ENCODE data around the gene RUNX1.

Gene RUNX1

GRCh38 chr21:34765619-34766018 lies 283.5 kb downstream of the RUNX1 start:
- H3K4me2 ChIP-seq (ENCODE audit: low read length): no peak overlapping the region
- TF ChIP-seq CTCF (IDR thresholded peaks at IDR 0.05; ENCODE audit: low read depth, low read length) (no peak), EZH2phosphoT487 (IDR thresholded peaks at IDR 0.05; ENCODE audit: low read depth) (no peak)
- no peaks in the 10 kb centered on the region for H3K9me3 ChIP-seq (ENCODE audit: insufficient read depth, low read length)

GRCh38 chr21:34764715-34765284 lies 284.3 kb downstream of the RUNX1 start:
- Histone ChIP-seq H3K27ac (ENCODE audit: low read length) (no peak overlapping the region), H3K4me2 (ENCODE audit: low read length) (no peak overlapping the region), H3K4me3 (ENCODE audit: low read length) (no peak overlapping the region), H3K9ac (ENCODE audit: low read length) (no peak overlapping the region), H3K36me3 (replicated peaks; ENCODE audit: low read depth, low read length) (no peaks in the 10 kb centered on the region), H3K4me1 (ENCODE audit: low read length) (no peaks in the 10 kb centered on the region), H3K79me2 (ENCODE audit: low read length) (no peaks in the 10 kb centered on the region), H4K20me1 (ENCODE audit: insufficient read depth, low read length) (no peaks in the 10 kb centered on the region), H2AFZ (ENCODE audit: low read depth, low read length) (no peak overlapping the region), H3K27me3 (ENCODE audit: low read depth, low read length) (no peaks in the 10 kb centered on the region), H3K9me3 (ENCODE audit: insufficient read depth, low read length) (no peaks in the 10 kb centered on the region)
- no peak for TF ChIP-seq CTCF (IDR thresholded peaks at IDR 0.05; ENCODE audit: low read depth, low read length)
- TF ChIP-seq EZH2phosphoT487 (IDR thresholded peaks at IDR 0.05; ENCODE audit: low read depth): no peak

More at GRCh38 chr21:34765619-34766018, 283.5 kb downstream of the RUNX1 start:
- Histone ChIP-seq H3K36me3 (replicated peaks; ENCODE audit: low read depth, low read length) (no peaks in the 10 kb centered on the region), H3K9ac (ENCODE audit: low read length) (no peak overlapping the region), H3K4me3 (ENCODE audit: low read length) (no peak overlapping the region), H3K27ac (ENCODE audit: low read length) (no peak overlapping the region), H3K27me3 (ENCODE audit: low read depth, low read length) (no peaks in the 10 kb centered on the region), H2AFZ (ENCODE audit: low read depth, low read length) (no peak overlapping the region), H4K20me1 (ENCODE audit: insufficient read depth, low read length) (no peaks in the 10 kb centered on the region), H3K4me1 (ENCODE audit: low read length) (no peaks in the 10 kb centered on the region), H3K79me2 (ENCODE audit: low read length) (no peaks in the 10 kb centered on the region)

- no peaks in the 10 kb centered on the region for H3K79me2 ChIP-seq (ENCODE audit: low read length)
- H3K4me3 ChIP-seq (ENCODE audit: low read length): no peak overlapping the region
- TF ChIP-seq CTCF (IDR thresholded peaks at IDR 0.05; ENCODE audit: low read depth, low read length): no peak
- TF ChIP-seq EZH2phosphoT487 (IDR thresholded peaks at IDR 0.05; ENCODE audit: low read depth): no peak
- H3K36me3 ChIP-seq (replicated peaks; ENCODE audit: low read depth, low read length): no peaks in the 10 kb centered on the region
- H2AFZ ChIP-seq (ENCODE audit: low read depth, low read length): no peak overlapping the region
- no peaks in the 10 kb centered on the region for H3K27me3 ChIP-seq (ENCODE audit: low read depth, low read length)
- H3K4me2 ChIP-seq (ENCODE audit: low read length): no peak overlapping the region
- H3K9me3 ChIP-seq (ENCODE audit: insufficient read depth, low read length): no peaks in the 10 kb centered on the region
- no peaks in the 10 kb centered on the region for H4K20me1 ChIP-seq (ENCODE audit: insufficient read depth, low read length)
- no peak overlapping the region for H3K27ac ChIP-seq (ENCODE audit: low read length)
- H3K4me1 ChIP-seq (ENCODE audit: low read length): no peaks in the 10 kb centered on the region
- no peak overlapping the region for H3K9ac ChIP-seq (ENCODE audit: low read length)
Observed at GRCh38 chr21:34762786-34763185, 286.3 kb downstream of the RUNX1 start.

GRCh38 chr21:34761758-34762330 lies 287.3 kb downstream of the RUNX1 start:
- no peaks in the 10 kb centered on the region for H3K79me2 ChIP-seq (ENCODE audit: low read length)
- H4K20me1 ChIP-seq (ENCODE audit: insufficient read depth, low read length): no peaks in the 10 kb centered on the region
- H2AFZ ChIP-seq (ENCODE audit: low read depth, low read length): no peak overlapping the region
- no peak overlapping the region for H3K4me2 ChIP-seq (ENCODE audit: low read length)
- no peak overlapping the region for H3K9ac ChIP-seq (ENCODE audit: low read length)
- TF ChIP-seq CTCF (IDR thresholded peaks at IDR 0.05; ENCODE audit: low read depth, low read length) (no peak), EZH2phosphoT487 (IDR thresholded peaks at IDR 0.05; ENCODE audit: low read depth) (no peak)
- no peaks in the 10 kb centered on the region for H3K36me3 ChIP-seq (replicated peaks; ENCODE audit: low read depth, low read length)
- H3K27me3 ChIP-seq (ENCODE audit: low read depth, low read length): no peaks in the 10 kb centered on the region
- H3K4me1 ChIP-seq (ENCODE audit: low read length): no peaks in the 10 kb centered on the region
- no peak overlapping the region for H3K4me3 ChIP-seq (ENCODE audit: low read length)
- no peaks in the 10 kb centered on the region for H3K9me3 ChIP-seq (ENCODE audit: insufficient read depth, low read length)
- no peak overlapping the region for H3K27ac ChIP-seq (ENCODE audit: low read length)
